Endometrial microvascular endothelial cells (primary cell): Measurements from ENCODE around the gene MCCC1. TPM values are rescaled to one million over a fixed set of nuclear protein-coding genes. Genes with fewer than 3 reads are reported as not detected.
"Not testable (repeated sequence)": the region's sequence is repeated elsewhere in the genome, so short reads cannot be mapped to it uniquely, and the experiment has no call there.

Experiments used
- in situ Hi-C: cut with HindIII; loops from 2 replicates; pipeline ENCODE4 v1.10.0; 2017; ENCODE audit warnings: low sequenced_read_pairs, low pct_unique_long_range_greater_than_20kb; ENCODE audit errors: inconsistent ontology term
- total RNA-seq: library from RNA; depleted of rRNA; stranded (reverse); fragments of >200 nt; gene quantifications from one replicate; pipeline ENCODE4 v1.2.3, GENCODE V29; 2015; ENCODE audit errors: inconsistent ontology term

The MCCC1 gene
- total RNA-seq, 1 donor from 2014 or later, result 17.6 TPM

DNA sequence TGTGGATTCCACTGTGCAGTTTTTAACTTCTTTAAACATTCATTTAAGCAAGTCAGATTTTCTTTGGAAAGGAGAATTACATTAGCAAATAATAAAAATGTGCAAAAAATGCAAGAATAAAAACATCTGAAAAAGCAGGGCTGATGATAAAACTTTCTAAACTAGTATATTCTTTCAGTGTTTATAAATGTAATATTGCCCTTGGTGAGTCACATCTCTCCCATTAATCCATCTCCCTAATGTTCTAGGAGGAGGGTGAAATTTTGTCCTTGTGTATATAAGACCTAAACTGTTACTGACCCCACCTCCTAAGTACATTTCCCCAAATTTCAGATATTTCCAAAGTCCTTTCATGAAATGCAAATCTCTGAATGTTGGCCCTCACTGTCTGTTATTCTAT lies 90.5 kb downstream of the MCCC1 start:
- in situ Hi-C loops, result no loop called here

- in situ Hi-C loops, result no loop called here
Measured at GRCh38 chr3:183008303-183008702, 91.0 kb downstream of the MCCC1 start.

DNA sequence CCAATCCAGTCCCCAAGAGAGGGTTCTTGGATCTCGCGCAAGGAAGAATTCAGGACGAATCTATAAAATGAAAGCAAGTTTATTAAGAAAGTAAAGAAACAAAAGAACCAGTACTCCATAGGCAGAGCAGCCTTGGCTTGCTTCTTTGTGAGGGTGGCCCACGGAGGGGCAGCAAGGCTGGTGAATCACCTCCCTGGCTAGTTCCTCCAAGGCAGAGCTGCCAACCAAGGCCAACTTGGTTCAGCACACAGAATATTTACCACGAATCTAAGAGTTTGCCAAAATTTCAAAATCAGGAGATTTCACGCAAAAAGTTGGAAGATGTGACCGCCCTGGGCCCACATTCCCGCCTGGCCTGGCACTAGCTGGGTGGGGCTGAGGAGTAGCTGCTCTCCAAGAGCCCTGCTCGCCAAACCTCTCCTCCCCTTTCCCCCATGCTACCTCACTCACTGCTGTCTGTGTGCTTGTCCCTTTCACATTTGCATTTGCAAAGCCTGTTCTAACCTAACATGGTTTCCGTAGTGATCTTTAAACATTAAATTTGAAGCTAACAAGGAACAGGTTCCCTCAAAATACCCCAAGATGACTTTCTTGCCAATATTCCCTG lies 92.8 kb downstream of the MCCC1 start:
- in situ Hi-C loops, result no loop called here

GRCh38 chr3:182999767-183000166 lies 99.5 kb downstream of the MCCC1 start:
- in situ Hi-C loops, result no loop called here

DNA sequence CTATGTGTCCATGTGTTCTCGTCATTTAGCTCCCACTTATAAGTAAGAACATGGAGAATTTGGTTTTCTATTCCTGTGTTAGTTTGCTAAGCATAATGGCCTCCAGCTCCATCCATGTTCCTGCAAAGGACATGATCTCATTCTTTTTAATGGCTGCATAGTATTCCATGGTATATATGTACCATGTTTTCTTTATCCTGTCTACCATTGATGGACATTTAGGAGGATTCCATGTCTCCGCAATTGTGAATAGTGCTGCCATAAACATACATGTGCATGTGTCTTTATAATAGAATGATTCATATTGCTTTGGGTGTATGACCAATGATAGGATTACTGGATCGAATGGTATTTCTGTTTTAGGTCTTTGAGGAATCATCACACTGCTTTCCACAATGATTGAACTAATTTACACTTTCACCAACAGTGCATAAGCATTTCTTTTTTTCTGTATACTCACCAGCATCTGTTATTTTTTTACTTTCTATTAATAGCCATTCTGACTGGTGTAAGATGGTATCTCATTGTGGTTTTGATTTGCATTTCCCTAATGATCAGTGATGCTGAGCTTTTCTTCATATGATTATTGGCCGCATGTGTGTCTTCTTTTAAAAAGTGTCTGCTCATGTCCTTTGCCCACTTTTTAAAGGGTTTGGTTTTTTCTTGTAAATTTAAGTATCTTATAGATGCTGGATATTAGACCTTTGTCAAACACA lies 105.7 kb downstream of the MCCC1 start:
- in situ Hi-C loops, result not testable (repeated sequence)

- in situ Hi-C loops, result no loop called here
Measured at GRCh38 chr3:182989566-182989965, 109.7 kb downstream of the MCCC1 start.

- in situ Hi-C loops, result no loop called here
Measured at GRCh38 chr3:182986021-182986420, 113.3 kb downstream of the MCCC1 start.

- in situ Hi-C loops, result no loop called here
Measured at GRCh38 chr3:182983876-182984275, 115.4 kb downstream of the MCCC1 start.

DNA sequence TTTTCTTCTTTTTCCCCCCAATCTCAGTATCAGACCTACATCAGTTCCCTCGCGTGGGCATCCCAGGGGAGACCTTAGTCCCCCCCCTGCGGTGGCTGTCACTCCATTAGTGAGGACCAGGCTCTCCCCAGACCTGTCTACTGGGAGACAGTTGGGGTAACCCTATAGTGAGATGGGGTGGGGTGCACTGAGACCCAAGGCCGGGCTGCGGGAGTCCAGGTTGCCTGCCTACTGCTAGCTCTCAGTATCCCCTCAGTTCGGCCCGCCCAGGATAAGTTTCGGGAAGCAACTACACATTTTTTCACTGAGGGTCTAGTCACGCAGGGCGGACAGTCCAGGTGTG lies 118.3 kb downstream of the MCCC1 start:
- in situ Hi-C loops, result no loop called here

GRCh38 chr3:182980204-182981037 lies 118.9 kb downstream of the MCCC1 start, which contains the start of gene DCUN1D1:
Gene DCUN1D1, minus strand, starts transcription at chr3:182980538. Its CDS starts 49 bp downstream, at chr3:182980489.
- in situ Hi-C loops, result no loop called here

- in situ Hi-C loops, result no loop called here
Measured at GRCh38 chr3:182979674-182980191, 119.6 kb downstream of the MCCC1 start.

DNA sequence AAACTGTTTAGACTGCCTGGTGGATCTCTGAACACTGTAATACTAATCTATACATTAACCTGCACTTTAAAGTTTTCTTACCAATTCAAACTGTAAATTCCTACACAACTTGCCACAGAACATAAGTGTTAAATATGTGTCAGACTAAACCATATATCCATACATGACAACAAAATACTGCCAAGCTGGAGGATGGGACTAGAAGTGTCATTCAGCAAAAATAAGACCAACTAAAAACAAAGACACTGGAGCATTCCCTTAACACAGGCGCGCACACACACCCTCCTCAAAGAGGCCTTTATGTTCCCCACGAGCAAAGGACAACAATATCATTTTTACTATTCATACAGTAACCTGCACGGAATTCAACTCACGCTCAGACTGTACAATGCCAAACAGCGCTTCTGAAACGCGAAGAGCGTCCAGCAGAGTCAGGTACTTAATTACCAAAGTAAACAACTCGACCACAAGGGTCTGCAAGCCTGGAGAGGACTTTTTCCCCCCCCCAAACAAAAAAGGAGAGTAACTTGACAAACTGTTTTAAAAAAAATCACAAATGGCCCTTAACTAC lies 120.1 kb downstream of the MCCC1 start:
- in situ Hi-C loops, result no loop called here

GRCh38 chr3:182978387-182978786 lies 120.9 kb downstream of the MCCC1 start:
- in situ Hi-C loops, result no loop called here

DNA sequence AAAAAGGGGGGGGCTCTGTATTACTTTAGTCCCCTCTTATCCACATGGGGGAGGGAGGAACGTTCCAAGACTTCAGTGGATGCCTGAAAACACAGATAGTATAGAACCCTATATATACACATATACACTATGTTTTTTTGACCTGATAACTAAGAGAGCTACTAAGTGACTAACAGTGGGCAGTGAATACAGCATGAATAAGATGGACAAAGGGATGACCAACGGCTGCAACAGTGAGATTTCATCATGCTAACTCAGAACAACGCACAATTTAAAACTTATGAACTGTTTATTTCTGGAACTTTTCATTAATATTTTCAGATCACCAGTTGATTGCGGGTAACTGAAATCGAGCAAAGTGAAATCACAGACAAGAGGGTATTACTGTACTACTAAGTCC lies 126.2 kb downstream of the MCCC1 start:
- in situ Hi-C loops, result no loop called here

- in situ Hi-C loops, result no loop called here
Measured at GRCh38 chr3:182972387-182972786, 126.9 kb downstream of the MCCC1 start.

- in situ Hi-C loops, result no loop called here
Measured at GRCh38 chr3:182971637-182972036, 127.7 kb downstream of the MCCC1 start.

- in situ Hi-C loops, result no loop called here
Measured at GRCh38 chr3:182970811-182971418, 128.4 kb downstream of the MCCC1 start.

DNA sequence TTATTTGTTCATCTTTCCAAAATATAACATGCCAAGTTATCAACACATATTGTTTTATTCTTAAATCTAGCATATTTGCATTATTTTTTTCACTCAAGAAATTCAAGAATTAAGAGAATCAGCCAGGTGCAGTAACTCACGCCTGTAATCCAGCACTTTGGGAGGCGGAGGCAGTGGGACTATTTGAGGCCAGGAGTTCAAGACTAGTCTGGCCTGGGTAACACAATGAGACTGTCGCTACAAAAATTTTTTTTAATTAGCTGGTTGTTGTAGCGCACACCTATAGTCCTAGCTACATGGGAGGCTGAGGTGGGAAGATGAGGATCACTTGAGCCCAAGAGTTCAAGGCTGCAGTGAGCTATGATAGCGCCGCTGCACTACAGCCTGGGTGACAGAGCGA lies 129.4 kb downstream of the MCCC1 start:
- in situ Hi-C loops, result no loop called here

DNA sequence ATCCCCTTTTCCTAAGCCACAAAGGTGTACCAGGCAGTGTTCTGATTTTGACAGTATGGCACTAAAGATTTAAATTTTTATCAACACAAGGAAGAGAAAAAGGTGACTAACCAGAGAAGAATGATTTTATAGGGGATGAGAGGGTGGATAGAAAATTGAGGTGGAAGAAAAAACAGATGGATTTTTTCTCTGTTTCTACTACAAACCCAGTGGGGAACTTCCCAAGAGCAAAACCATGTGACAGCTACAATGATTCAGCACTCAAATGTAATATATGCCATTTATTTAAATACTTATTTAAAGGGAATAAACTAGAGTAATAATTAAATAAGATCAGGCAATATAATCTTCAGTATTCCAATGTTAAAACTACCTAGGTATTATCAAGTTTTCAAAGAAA lies 130.0 kb downstream of the MCCC1 start:
- in situ Hi-C loops, result no loop called here
